Keratinocyte (primary cell): Measurements from ENCODE around the gene RPL13. TPM values are rescaled to one million over a fixed set of nuclear protein-coding genes. Genes with fewer than 3 reads are reported as not detected.

Experiments used
- DNase-seq: peaks from one replicate; pipeline ENCODE4 v3.0.0-alpha.2; 2011; ENCODE audit warnings: low read depth, missing footprints, low spot score
- FAIRE-seq: peaks from 2 replicates; lab custom pipeline; 2011; peaks lifted over from hg19 to GRCh38; lab: Jason Lieb, UNC
- H2AFZ ChIP-seq: 2 replicates; pipeline ENCODE4 v1.6.0; 2012; ENCODE audit warnings: low read length, control low read depth, inconsistent platforms; ENCODE audit not compliant: control insufficient read depth
- H3K27ac ChIP-seq: 2 replicates; pipeline ENCODE4 v1.5.1; 2011; ENCODE audit warnings: low read length; ENCODE audit not compliant: control insufficient read depth, insufficient read depth
- H3K27me3 ChIP-seq: 3 replicates; pipeline ENCODE4 v1.6.0; 2011; ENCODE audit warnings: low read length; ENCODE audit not compliant: control insufficient read depth, insufficient read depth; ENCODE audit errors: extremely low read depth
- H3K36me3 ChIP-seq, 2 experiments: 2 replicates in 1 of 2; 3 replicates in 1 of 2; pipeline ENCODE4 v1.5.1; 2011; ENCODE audit warnings: low read length in 2 of 2, mild to moderate bottlenecking in 1 of 2; ENCODE audit not compliant: control insufficient read depth in 2 of 2, insufficient read depth in 2 of 2; ENCODE audit errors: extremely low read depth in 1 of 2
- H3K4me1 ChIP-seq: 3 replicates; pipeline ENCODE4 v1.5.1; 2011; ENCODE audit warnings: low read length; ENCODE audit not compliant: control insufficient read depth, insufficient read depth; ENCODE audit errors: extremely low read depth
- H3K4me2 ChIP-seq: 3 replicates; pipeline ENCODE4 v1.6.0; 2011; ENCODE audit warnings: low read depth, low read length; ENCODE audit not compliant: control insufficient read depth, insufficient read depth; ENCODE audit errors: extremely low read depth
- H3K4me3 ChIP-seq, 3 experiments: fragments of 200-600 bp in 1 of 3; sonication (generic) in 1 of 3; 2 replicates in 2 of 3; 3 replicates in 1 of 3; pipeline ENCODE4 v1.5.1; 2011 to 2016; ENCODE audit warnings: low read length in 3 of 3, mild to moderate bottlenecking in 3 of 3, control low read depth in 2 of 3, inconsistent platforms in 1 of 3, low read depth in 1 of 3, mixed read lengths in 1 of 3, mixed run types in 1 of 3, moderate library complexity in 1 of 3; ENCODE audit not compliant: control insufficient read depth in 2 of 3, insufficient read depth in 2 of 3; ENCODE audit errors: extremely low read depth in 1 of 3
- H3K79me2 ChIP-seq: 2 replicates; pipeline ENCODE4 v1.6.0; 2012; ENCODE audit warnings: low read length; ENCODE audit not compliant: control insufficient read depth, insufficient read depth
- H3K9ac ChIP-seq: 3 replicates; pipeline ENCODE4 v1.6.0; 2011; ENCODE audit warnings: low read length; ENCODE audit not compliant: control insufficient read depth, insufficient read depth; ENCODE audit errors: extremely low read depth
- H3K9me1 ChIP-seq: 3 replicates; pipeline ENCODE4 v1.6.0; 2011; ENCODE audit warnings: low read length; ENCODE audit not compliant: control insufficient read depth, insufficient read depth; ENCODE audit errors: extremely low read depth
- H3K9me3 ChIP-seq: 2 replicates; pipeline ENCODE4 v1.5.1; 2012; ENCODE audit warnings: low read depth, low read length; ENCODE audit not compliant: control insufficient read depth
- H4K20me1 ChIP-seq: 3 replicates; pipeline ENCODE4 v1.6.0; 2011; ENCODE audit warnings: low read length; ENCODE audit not compliant: control insufficient read depth, insufficient read depth; ENCODE audit errors: extremely low read depth
- EZH2 ChIP-seq: IDR thresholded peaks from one replicate; pipeline ENCODE4 v1.6.1; 2012; ENCODE audit warnings: inconsistent platforms, mild to moderate bottlenecking, low read length, moderate library complexity
- dilution Hi-C: fragments of 300-500 bp; cut with MboI; formaldehyde crosslinking; loops from one replicate; pipeline ENCODE4 v1.7.0; 2020; ENCODE audit warnings: low sequenced_read_pairs; ENCODE audit not compliant: extremely low pct_ligation_motif_present
- polyA plus RNA-seq, 5 experiments: library from polyadenylated mRNA; depleted of rRNA in 3 of 5; stranded (reverse) in 3 of 5; stranded (forward) in 1 of 5; unstranded in 1 of 5; fragments of >200 nt; gene quantifications; 1 replicate in 1 of 5; 2 replicates in 3 of 5; 3 replicates in 1 of 5; pipeline versions ENCODE4 v1.2.1 to v1.2.3, GENCODE V29; 2011 to 2012; ENCODE audit warnings: missing spikeins in 2 of 5, low read depth in 1 of 5, low replicate concordance in 1 of 5
- small RNA-seq, 3 experiments: library from RNA; depleted of rRNA; stranded (forward); fragments of <200 nt; gene quantifications; one replicate each; pipeline ENCODE3, GENCODE V24; 2012; ENCODE audit warnings: low read depth in 3 of 3, low replicate concordance in 1 of 3; ENCODE audit not compliant: insufficient read length in 3 of 3
- TF ChIP-seq, protein P1 (sequence below), 3 experiments: IDR thresholded peaks in 1 of 3; conservative IDR thresholded peaks in 1 of 3; optimal IDR thresholded peaks in 1 of 3; 2 replicates in 2 of 3; 3 replicates in 1 of 3; pipeline versions ENCODE3 to v1.5.1; 2011; ENCODE audit warnings: low read length in 3 of 3, mild to moderate bottlenecking in 3 of 3, moderate library complexity in 2 of 3, control low read depth in 1 of 3, inconsistent platforms in 1 of 3; ENCODE audit not compliant: insufficient read depth in 2 of 3; ENCODE audit errors: extremely low read depth in 1 of 3

The RPL13 gene
- polyA plus RNA-seq, 1 donor (not counting 4 experiments of a cell fraction or from before 2014, with no cell fraction given) = 2,095 TPM

- no peaks in the 10 kb centered on the region for H3K9me3 ChIP-seq
- peaks cover 5% of the 10 kb centered on the region for H3K27me3 ChIP-seq
- TF ChIP-seq, protein P1, sequence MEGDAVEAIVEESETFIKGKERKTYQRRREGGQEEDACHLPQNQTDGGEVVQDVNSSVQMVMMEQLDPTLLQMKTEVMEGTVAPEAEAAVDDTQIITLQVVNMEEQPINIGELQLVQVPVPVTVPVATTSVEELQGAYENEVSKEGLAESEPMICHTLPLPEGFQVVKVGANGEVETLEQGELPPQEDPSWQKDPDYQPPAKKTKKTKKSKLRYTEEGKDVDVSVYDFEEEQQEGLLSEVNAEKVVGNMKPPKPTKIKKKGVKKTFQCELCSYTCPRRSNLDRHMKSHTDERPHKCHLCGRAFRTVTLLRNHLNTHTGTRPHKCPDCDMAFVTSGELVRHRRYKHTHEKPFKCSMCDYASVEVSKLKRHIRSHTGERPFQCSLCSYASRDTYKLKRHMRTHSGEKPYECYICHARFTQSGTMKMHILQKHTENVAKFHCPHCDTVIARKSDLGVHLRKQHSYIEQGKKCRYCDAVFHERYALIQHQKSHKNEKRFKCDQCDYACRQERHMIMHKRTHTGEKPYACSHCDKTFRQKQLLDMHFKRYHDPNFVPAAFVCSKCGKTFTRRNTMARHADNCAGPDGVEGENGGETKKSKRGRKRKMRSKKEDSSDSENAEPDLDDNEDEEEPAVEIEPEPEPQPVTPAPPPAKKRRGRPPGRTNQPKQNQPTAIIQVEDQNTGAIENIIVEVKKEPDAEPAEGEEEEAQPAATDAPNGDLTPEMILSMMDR (optimal IDR thresholded peaks at IDR 0.05 in 1 of 3, IDR thresholded peaks at IDR 0.05 in 1 of 3, conservative IDR thresholded peaks at IDR 0.05 in 1 of 3; ENCODE audit: extremely low read depth in 1 of 3, insufficient read depth in 2 of 3, low read length in 3 of 3) = no peak
- no peak for TF ChIP-seq EZH2
- no peak within 1 kb of the TSS for H3K27ac ChIP-seq
- DNase-seq (no peak), FAIRE-seq (no peak)
- no peaks in the 10 kb centered on the region for H3K79me2 ChIP-seq
- H3K9ac ChIP-seq = no peak within 1 kb of the TSS
- H2AFZ ChIP-seq = no peak within 1 kb of the TSS
- no peaks in the 10 kb centered on the region for H4K20me1 ChIP-seq
- no peaks in the 10 kb centered on the region for H3K36me3 ChIP-seq
- no peaks in the 10 kb centered on the region for H3K9me1 ChIP-seq
- H3K4me2 ChIP-seq = no peak within 1 kb of the TSS
- dilution Hi-C loops = no loop called here
- H3K4me1 ChIP-seq = peaks cover 6% of the 10 kb centered on the region
- H3K4me3 ChIP-seq = no peak within 1 kb of the TSS
Measured at GRCh38 chr16:89613231-89613953, 52.9 kb downstream of the RPL13 start, which contains the start of gene DPEP1. Gene DPEP1 (plus strand): TSS chr16:89613642. CDS start chr16:89630411, 16,769 bp downstream.

DNA sequence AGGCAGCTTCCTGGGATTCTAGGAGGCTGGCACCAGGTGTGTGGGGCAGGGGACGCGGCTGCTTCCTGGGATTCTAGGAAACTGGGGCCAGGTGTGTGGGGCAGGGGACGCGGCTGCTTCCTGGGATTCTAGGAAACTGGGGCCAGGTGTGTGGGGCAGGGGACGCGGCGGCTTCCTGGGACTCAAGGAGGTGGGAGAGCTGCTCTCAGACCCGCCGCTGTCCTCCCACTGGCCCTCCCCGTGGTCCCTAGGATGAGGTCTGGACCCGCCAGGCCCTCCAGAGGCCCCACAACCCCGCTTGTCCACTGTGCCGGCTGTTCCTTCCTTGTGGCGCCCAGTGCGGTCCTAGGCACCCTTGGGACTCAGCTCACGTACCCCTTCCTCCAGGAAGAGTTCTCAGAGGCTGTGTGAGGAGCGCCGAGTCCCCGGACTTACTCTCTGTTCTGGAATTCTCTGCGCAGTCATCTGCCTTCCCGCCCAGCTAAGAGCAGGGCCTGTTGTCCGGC is 53.5 kb downstream of the RPL13 start:
- Histone ChIP-seq H2AFZ (no peak overlapping the region), H3K4me2 (no peak overlapping the region), H3K4me3 (no peak overlapping the region), H3K9ac (no peak overlapping the region), H3K27ac (no peak overlapping the region), H3K36me3 (no peaks in the 10 kb centered on the region), H3K9me3 (no peaks in the 10 kb centered on the region), H3K79me2 (no peaks in the 10 kb centered on the region), H3K9me1 (no peaks in the 10 kb centered on the region), H4K20me1 (no peaks in the 10 kb centered on the region), H3K4me1 (peaks cover 6% of the 10 kb centered on the region), H3K27me3 (peaks cover 5% of the 10 kb centered on the region)
- FAIRE-seq = no peak
- dilution Hi-C loops = no loop called here
- no peak for TF ChIP-seq EZH2
- no peak for DNase-seq

Small RNA genes lying within 50 kb of the gene (small RNA-seq; reads per million reads assigned to genes)
- 0 reads per million in 3 experiments for gene SNORD68

Other genes starting within 250 kb of the RPL13 start
- gene ANKRD11, start 70.1 kb upstream of the RPL13 start, polyA plus RNA-seq = 23.8 to 48.1 TPM (median 30.1 TPM) in 3 replicates
- gene SPG7, start 52.3 kb upstream of the RPL13 start, polyA plus RNA-seq = 43.8 to 59.4 TPM (median 45.2 TPM) in 3 replicates
- 6.2 to 12.4 TPM (median 9.1 TPM) in 3 replicates for gene CPNE7, start 15.1 kb downstream of the RPL13 start, polyA plus RNA-seq
- gene DPEP1, start 53.0 kb downstream of the RPL13 start, polyA plus RNA-seq = 0.09 to 0.13 TPM in 2 of 3 replicates, not detected in the other
- 64.1 to 91.7 TPM (median 87.0 TPM) in 3 replicates for gene CHMP1A, start 97.0 kb downstream of the RPL13 start, polyA plus RNA-seq
- 4.5 to 6.0 TPM (median 5.3 TPM) in 3 replicates for gene SPATA33, start 97.2 kb downstream of the RPL13 start, polyA plus RNA-seq
- gene CDK10, start 126.0 kb downstream of the RPL13 start, polyA plus RNA-seq = 30.6 to 40.1 TPM (median 37.0 TPM) in 3 replicates
- 1.7 to 3.9 TPM (median 2.8 TPM) in 3 replicates for gene SPATA2L, start 141.0 kb downstream of the RPL13 start, polyA plus RNA-seq
- 1.6 to 4.0 TPM (median 2.3 TPM) in 3 replicates for gene VPS9D1, start 160.2 kb downstream of the RPL13 start, polyA plus RNA-seq
- gene ZNF276, start 160.9 kb downstream of the RPL13 start, polyA plus RNA-seq = 9.3 to 17.9 TPM (median 11.3 TPM) in 3 replicates